Caco-2 (cell line): ENCODE results near the gene LMTK2. TPM values are rescaled to one million over a fixed set of nuclear protein-coding genes. Genes with fewer than 3 reads are reported as not detected.

Experiments used
- BruUV-seq: library from RNA; stranded (reverse); fragments of 400-500 nt; replicated peaks from 2 replicates; lab custom pipeline; 2021; lab: Mats Ljungman, UMichigan
- CTCF ChIA-PET: fragments of 300-600 bp; sonication (Branson Sonifier 250); formaldehyde crosslinking; loops from one replicate; lab custom pipeline; 2022; ENCODE audit warnings: antibody characterized with exemption; lab: Charles Lee
- POLR2A ChIA-PET: fragments of 300-600 bp; sonication (Branson Sonifier 250); formaldehyde crosslinking; loops from one replicate; lab custom pipeline; 2022; ENCODE audit warnings: antibody characterized with exemption; lab: Charles Lee
- DNase-seq, 2 experiments: peaks; one replicate each; pipeline versions ENCODE4 v3.0.0 to v3.0.0-alpha.2; 2020 to 2022
- H3K27me3 ChIP-seq: replicated peaks from 2 replicates; pipeline ENCODE4 v1.6.0; 2011; ENCODE audit warnings: low read length; ENCODE audit not compliant: control insufficient read depth, insufficient read depth
- H3K36me3 ChIP-seq: 2 replicates; pipeline ENCODE4 v1.5.1; 2011; ENCODE audit warnings: low read length; ENCODE audit not compliant: control insufficient read depth, insufficient read depth
- H3K4me1 ChIP-seq: fragments of 250-450 bp; sonication (Bioruptor Pico); 2 replicates; pipeline ENCODE4 v1.5.1; 2020; ENCODE audit warnings: mild to moderate bottlenecking
- H3K4me3 ChIP-seq: 2 replicates; pipeline ENCODE4 v1.5.1; 2011; ENCODE audit warnings: low read depth, mild to moderate bottlenecking, control low read depth, low read length
- H3K9me3 ChIP-seq: fragments of 250-450 bp; sonication (Bioruptor Pico); 2 replicates; pipeline ENCODE4 v1.5.1; 2020; ENCODE audit warnings: mild to moderate bottlenecking, moderate library complexity
- H3K27ac Mint-ChIP-seq: one replicate; pipeline ENCODE4 v1.8.0; 2022; ENCODE audit warnings: mixed read lengths; ENCODE audit not compliant: unreplicated experiment
- H3K27me3 Mint-ChIP-seq: one replicate; pipeline ENCODE4 v1.8.0; 2022; ENCODE audit warnings: mixed read lengths; ENCODE audit not compliant: insufficient read depth, unreplicated experiment
- H3K36me3 Mint-ChIP-seq: one replicate; pipeline ENCODE4 v1.8.0; 2022; ENCODE audit warnings: mild to moderate bottlenecking, mixed read lengths; ENCODE audit not compliant: insufficient read depth, unreplicated experiment
- H3K4me1 Mint-ChIP-seq: one replicate; pipeline ENCODE4 v1.8.0; 2022; ENCODE audit warnings: low read depth, mixed read lengths; ENCODE audit not compliant: unreplicated experiment
- H3K4me3 Mint-ChIP-seq: one replicate; pipeline ENCODE4 v1.8.0; 2022; ENCODE audit warnings: mild to moderate bottlenecking, moderate library complexity, mixed read lengths; ENCODE audit not compliant: unreplicated experiment
- H3K9me3 Mint-ChIP-seq: one replicate; pipeline ENCODE4 v1.8.0; 2022; ENCODE audit warnings: mixed read lengths; ENCODE audit not compliant: unreplicated experiment
- intact Hi-C: fragments of 100-400 bp; cut with micrococcal nuclease; formaldehyde crosslinking; loops from one replicate; pipeline ENCODE4 v1.10.0; 2022; ENCODE audit not compliant: unreplicated experiment
- total RNA-seq: library from RNA; stranded (reverse); gene quantifications from 2 replicates; pipeline ENCODE4 v1.2.3, GENCODE V29; 2022
- TF ChIP-seq, protein P1 (sequence below), 2 experiments: fragments of 200-600 bp in 1 of 2; IDR thresholded peaks; 1 replicate in 1 of 2; 2 replicates in 1 of 2; pipeline versions ENCODE4 v1.5.1 to v1.8.0; 2011 to 2022; ENCODE audit warnings: antibody characterized with exemption in 1 of 2, control low read depth in 1 of 2, inconsistent platforms in 1 of 2, low read depth in 1 of 2, low read length in 1 of 2, mild to moderate bottlenecking in 1 of 2, moderate library complexity in 1 of 2; ENCODE audit not compliant: insufficient read depth in 1 of 2, severe bottlenecking in 1 of 2, unreplicated experiment in 1 of 2

LMTK2 gene
- total RNA-seq, 1 experiment from 2014 or later, result 21.9 TPM

DNA sequence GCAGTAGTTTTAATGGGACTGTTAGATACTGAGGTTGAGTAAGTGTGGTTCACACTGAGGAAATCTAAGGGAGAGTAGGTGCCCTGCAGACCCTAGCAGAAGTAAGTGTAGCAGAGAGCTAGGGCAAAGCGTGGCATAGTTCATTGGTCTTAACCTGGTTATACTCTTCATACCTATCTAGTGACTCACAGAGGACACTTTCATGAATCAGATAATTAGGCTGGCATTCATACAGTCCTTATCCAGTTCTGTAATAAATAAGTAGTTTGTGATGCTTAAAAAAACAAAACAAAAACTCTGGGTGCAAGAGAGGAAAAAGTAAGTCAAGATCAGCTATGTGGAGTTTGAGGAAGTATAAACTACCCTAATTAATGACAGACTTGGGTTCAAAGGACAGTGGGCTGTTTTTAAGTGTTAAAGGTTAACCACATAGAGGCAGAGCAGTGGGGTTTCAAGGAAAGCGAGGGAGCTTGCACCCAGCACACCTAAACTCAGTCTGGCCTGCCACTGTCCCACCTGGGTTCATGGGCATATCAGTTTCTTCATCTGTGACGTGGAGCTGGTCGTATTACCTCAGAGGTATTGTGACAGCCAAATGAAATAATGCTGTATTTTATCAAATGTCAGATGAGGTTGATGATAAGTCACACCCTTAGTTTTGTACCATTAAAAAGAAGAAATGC lies 27.1 kb downstream of the LMTK2 start:
- H3K36me3 ChIP-seq, result no peaks in the 10 kb centered on the region; the same call in 1 of the 2 replicates
- CTCF ChIA-PET, result interaction anchor here (0.8 to 1.0 kb wide), 3 partner anchors 23 to 32 kb away, joined by 3 to 4 read pairs (median 3); no protein-coding TSS in a partner anchor
- H3K4me3 Mint-ChIP-seq, result no peak overlapping the region
- no peak overlapping the region for H3K4me3 ChIP-seq
- H3K27me3 ChIP-seq, result no peaks in the 10 kb centered on the region
- H3K4me1 ChIP-seq, result peaks cover 40% of the 10 kb centered on the region
- H3K9me3 Mint-ChIP-seq, result no peaks in the 10 kb centered on the region
- BruUV-seq, result no TSS peak
- POLR2A ChIA-PET, result no interaction called here
- TF ChIP-seq, protein P1, sequence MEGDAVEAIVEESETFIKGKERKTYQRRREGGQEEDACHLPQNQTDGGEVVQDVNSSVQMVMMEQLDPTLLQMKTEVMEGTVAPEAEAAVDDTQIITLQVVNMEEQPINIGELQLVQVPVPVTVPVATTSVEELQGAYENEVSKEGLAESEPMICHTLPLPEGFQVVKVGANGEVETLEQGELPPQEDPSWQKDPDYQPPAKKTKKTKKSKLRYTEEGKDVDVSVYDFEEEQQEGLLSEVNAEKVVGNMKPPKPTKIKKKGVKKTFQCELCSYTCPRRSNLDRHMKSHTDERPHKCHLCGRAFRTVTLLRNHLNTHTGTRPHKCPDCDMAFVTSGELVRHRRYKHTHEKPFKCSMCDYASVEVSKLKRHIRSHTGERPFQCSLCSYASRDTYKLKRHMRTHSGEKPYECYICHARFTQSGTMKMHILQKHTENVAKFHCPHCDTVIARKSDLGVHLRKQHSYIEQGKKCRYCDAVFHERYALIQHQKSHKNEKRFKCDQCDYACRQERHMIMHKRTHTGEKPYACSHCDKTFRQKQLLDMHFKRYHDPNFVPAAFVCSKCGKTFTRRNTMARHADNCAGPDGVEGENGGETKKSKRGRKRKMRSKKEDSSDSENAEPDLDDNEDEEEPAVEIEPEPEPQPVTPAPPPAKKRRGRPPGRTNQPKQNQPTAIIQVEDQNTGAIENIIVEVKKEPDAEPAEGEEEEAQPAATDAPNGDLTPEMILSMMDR (IDR thresholded peaks at IDR 0.05; ENCODE audit: insufficient read depth in 1 of 2, low read depth in 1 of 2, low read length in 1 of 2, severe bottlenecking in 1 of 2, unreplicated experiment in 1 of 2), result no peak
- no peak for DNase-seq
- no peaks in the 10 kb centered on the region for H3K27me3 Mint-ChIP-seq
- intact Hi-C loops, result no loop called here
- H3K36me3 Mint-ChIP-seq, result no peaks in the 10 kb centered on the region
- peak overlapping the region; percentile 16 for H3K27ac Mint-ChIP-seq
- H3K9me3 ChIP-seq, result no peaks in the 10 kb centered on the region
- H3K4me1 Mint-ChIP-seq, result peaks cover 32% of the 10 kb centered on the region

DNA sequence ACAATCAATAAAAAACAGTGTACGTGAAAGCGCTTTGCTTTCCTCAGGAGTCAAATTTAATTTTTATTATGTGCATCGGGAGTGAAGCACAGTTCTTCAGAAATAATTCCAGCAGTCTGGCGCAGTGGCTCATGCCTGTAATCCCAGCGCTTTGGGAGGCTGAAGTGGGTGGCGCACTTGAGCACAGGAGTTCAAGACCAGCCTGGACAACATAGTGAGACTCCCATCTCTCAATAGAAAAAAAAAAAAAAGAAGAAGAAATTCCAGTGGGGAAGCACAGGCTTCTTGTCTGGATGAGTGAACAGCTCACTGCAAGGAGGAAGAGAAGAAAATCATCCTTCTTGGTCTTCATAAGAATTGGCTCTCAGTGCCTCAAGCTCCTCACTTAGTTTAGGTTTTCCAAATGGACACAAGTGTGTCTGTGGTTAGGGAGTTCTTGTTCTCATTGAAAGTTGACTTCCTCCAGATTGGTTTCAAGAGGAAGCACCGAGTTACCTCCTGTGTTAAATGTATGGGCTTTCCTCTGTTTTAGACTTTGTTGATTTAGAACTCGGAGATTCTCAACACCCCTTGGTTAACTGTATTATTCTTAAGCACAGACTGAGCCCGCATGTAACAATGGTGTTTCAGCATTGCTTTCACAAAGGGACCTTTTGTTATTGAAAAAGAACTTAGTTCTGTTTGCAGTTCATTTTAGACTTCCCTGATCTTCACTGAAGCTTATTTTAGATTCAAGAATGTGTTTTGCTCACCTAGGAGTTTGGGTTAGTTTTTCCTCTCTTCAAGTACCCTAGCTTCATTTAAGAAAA lies 28.0 kb downstream of the LMTK2 start:
- no peaks in the 10 kb centered on the region for H3K9me3 ChIP-seq
- no peak overlapping the region for H3K4me3 Mint-ChIP-seq
- peaks cover 31% of the 10 kb centered on the region for H3K4me1 Mint-ChIP-seq
- H3K36me3 Mint-ChIP-seq, result peaks cover 8% of the 10 kb centered on the region
- H3K27ac Mint-ChIP-seq, result no peak overlapping the region
- ChIA-PET POLR2A (no interaction called here), CTCF (interaction anchor here (0.8 to 1.0 kb wide), 3 partner anchors 24 to 31 kb away, joined by 3 to 4 read pairs (median 3); no protein-coding TSS in a partner anchor)
- no peaks in the 10 kb centered on the region for H3K27me3 Mint-ChIP-seq
- DNase-seq, result no peak
- no TSS peak for BruUV-seq
- H3K4me1 ChIP-seq, result peaks cover 40% of the 10 kb centered on the region
- H3K36me3 ChIP-seq, result peaks cover 1% of the 10 kb centered on the region; the same call in 1 of the 2 replicates
- intact Hi-C loops, result no loop called here
- no peaks in the 10 kb centered on the region for H3K27me3 ChIP-seq
- TF ChIP-seq, protein P1 (IDR thresholded peaks at IDR 0.05; ENCODE audit: insufficient read depth in 1 of 2, low read depth in 1 of 2, low read length in 1 of 2, severe bottlenecking in 1 of 2, unreplicated experiment in 1 of 2), result no peak
- no peak overlapping the region for H3K4me3 ChIP-seq
- H3K9me3 Mint-ChIP-seq, result no peaks in the 10 kb centered on the region

GRCh38 chr7:98135984-98136383 lies 29.3 kb downstream of the LMTK2 start:
- H3K4me3 Mint-ChIP-seq, result no peak overlapping the region
- Histone ChIP-seq H3K9me3 (no peaks in the 10 kb centered on the region), H3K27me3 (no peaks in the 10 kb centered on the region), H3K4me1 (peaks cover 32% of the 10 kb centered on the region), H3K4me3 (no peak overlapping the region), H3K36me3 (peaks cover 1% of the 10 kb centered on the region; the same call in 1 of the 2 replicates)
- no peak for DNase-seq
- TF ChIP-seq, protein P1 (IDR thresholded peaks at IDR 0.05; ENCODE audit: insufficient read depth in 1 of 2, low read depth in 1 of 2, low read length in 1 of 2, severe bottlenecking in 1 of 2, unreplicated experiment in 1 of 2), result no peak
- intact Hi-C loops, result no loop called here
- no peaks in the 10 kb centered on the region for H3K27me3 Mint-ChIP-seq
- POLR2A ChIA-PET, result no interaction called here
- no TSS peak for BruUV-seq
- peaks cover 18% of the 10 kb centered on the region for H3K4me1 Mint-ChIP-seq
- H3K36me3 Mint-ChIP-seq, result peaks cover 19% of the 10 kb centered on the region
- CTCF ChIA-PET, result no interaction called here
- no peaks in the 10 kb centered on the region for H3K9me3 Mint-ChIP-seq
- H3K27ac Mint-ChIP-seq, result no peak overlapping the region
